HG02852 (cell line): Measurements from ENCODE around the gene KL.
A peak's percentile ranks its signal among the peaks of the same experiment; 100 is the strongest.

Experiments used
- ATAC-seq: cut with Tn5 transposase; IDR thresholded peaks from one replicate; pipeline ENCODE4 v1.9.1; 2021; ENCODE audit warnings: mild to moderate bottlenecking, moderate library complexity; ENCODE audit not compliant: unreplicated experiment

The KL gene

DNA sequence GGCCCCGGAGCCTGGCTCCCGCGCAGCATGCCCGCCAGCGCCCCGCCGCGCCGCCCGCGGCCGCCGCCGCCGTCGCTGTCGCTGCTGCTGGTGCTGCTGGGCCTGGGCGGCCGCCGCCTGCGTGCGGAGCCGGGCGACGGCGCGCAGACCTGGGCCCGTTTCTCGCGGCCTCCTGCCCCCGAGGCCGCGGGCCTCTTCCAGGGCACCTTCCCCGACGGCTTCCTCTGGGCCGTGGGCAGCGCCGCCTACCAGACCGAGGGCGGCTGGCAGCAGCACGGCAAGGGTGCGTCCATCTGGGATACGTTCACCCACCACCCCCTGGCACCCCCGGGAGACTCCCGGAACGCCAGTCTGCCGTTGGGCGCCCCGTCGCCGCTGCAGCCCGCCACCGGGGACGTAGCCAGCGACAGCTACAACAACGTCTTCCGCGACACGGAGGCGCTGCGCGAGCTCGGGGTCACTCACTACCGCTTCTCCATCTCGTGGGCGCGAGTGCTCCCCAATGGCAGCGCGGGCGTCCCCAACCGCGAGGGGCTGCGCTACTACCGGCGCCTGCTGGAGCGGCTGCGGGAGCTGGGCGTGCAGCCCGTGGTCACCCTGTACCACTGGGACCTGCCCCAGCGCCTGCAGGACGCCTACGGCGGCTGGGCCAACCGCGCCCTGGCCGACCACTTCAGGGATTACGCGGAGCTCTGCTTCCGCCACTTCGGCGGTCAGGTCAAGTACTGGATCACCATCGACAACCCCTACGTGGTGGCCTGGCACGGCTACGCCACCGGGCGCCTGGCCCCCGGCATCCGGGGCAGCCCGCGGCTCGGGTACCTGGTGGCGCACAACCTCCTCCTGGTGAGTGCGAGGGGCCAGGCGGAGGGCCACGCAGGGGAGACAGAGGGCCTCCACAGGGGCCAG is at the start of gene KL:
KL (plus strand) TSS at position 10 of the 909 bp plus-strand sequence; CDS start at position 28, 18 bp downstream.
- peak; percentile 33 for ATAC-seq

DNA sequence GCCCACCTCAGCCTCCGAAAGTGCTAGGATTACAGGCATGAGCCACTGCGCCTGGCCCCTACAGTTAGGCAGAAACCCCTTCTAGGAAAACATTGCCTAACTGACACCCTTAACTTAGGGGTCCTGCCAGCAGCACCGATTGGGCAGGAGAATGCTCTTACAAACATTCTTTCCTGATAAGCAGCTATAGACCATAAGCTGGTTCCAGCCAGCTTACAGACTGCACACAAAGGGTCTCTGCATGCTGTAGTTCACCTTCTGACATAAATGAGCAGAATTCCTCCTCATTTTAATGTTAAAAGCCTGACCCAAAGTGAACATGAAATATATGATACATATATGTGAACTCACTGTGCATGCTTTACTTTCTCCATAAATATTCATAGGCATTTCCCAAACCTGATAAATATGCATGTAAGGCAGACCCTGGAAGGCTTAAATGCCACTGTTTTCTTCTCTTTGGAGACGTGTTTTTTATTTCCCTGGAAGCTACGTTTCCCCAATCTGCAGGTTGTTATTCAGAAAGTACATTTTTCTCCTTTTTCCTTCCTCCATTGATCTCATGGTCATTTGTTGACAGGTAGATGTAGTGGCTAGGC is 48.5 kb upstream of the KL start:
- ATAC-seq: no peak

DNA sequence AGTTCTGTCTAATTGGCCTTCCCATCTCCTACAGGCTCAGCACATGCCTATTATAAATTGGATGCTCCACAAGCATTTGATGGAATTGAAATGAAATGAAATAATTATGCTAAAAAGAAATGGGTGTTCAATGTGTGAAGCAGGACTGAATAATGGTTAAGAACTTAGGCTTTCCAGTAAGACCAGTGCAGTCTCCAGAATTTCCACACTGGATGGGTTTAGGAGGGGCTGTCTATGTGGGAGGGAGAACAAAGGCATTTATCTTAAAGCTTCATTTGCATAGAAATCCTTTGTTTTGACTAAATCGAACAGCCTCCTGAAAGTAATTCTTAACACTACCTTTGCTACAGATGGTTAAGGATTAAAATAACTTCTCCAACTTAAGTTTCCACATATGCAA is 47.9 kb upstream of the KL start:
- no peak for ATAC-seq

DNA sequence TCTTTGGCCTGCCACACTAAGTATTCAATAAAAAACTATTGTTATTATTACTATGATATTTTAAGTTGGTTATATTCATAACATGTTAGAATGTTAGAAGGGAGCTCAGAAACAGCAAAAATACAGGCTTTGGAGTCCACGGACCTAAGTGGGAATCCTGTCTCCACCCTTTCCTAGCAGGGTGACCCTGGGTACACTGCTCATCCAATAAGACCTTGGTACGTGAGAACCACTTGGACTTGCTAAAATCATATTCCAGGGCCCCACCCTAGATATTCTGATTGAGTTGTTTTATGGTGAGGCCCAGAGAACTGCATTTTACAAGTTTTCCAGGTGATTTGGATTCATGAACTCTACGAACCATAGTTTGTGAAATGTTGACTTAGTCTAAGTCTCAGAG is 47.4 kb upstream of the KL start:
- no peak for ATAC-seq

DNA sequence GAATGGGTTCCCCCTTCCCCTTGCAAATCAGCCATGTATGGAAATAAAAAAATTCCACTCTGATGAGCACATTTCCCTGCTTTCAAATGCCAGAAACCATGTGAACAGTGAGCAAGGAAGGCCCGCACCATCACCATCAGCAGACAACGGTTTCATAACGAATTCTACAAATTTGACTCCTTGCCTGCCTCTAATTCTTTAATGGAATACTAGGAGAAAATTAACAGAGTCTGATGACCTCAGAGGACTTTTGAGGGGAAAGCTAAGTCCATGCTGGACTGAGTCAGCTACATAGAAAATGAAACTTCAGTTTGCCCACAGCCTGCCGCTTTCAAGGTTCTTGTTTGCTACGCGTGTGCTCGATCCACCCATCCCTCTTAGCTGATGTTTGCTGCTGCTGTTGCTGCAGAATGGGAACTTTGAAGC is 46.7 kb upstream of the KL start:
- ATAC-seq: peak; percentile 97

DNA sequence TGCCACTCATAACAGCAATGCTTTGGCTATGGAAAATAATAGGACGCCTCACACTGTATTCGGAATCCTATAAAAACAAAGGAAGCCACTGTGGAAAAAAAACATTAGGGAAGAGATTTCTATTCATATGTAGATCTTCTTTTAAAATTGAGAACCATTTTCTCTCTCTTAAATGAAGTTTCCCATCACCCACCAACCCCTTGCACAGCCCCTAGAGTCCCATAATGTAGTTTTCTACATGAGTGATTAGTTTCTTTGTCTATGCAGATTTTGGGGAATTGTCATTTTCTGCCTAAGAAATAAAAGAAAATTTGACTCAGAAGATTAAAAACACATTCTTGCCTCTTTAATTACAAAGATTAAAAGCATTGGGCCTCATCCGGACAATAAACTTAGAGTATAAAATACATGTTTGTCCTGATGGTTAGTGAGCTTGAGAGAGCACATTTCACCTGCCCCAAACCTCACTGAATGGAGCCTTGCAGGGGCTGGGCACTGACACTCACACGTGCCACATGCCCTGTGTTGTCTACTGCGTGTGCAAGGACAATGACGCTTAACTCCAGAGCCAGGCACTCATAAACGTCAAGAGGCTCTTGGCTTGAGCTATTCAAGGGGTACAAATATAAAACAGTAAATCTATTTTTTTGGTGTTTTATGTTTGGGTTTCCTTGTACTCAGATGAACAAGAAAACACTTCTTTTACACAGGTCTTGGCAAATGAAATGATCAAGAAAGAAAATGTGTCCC is 40.0 kb upstream of the KL start:
- no peak for ATAC-seq

DNA sequence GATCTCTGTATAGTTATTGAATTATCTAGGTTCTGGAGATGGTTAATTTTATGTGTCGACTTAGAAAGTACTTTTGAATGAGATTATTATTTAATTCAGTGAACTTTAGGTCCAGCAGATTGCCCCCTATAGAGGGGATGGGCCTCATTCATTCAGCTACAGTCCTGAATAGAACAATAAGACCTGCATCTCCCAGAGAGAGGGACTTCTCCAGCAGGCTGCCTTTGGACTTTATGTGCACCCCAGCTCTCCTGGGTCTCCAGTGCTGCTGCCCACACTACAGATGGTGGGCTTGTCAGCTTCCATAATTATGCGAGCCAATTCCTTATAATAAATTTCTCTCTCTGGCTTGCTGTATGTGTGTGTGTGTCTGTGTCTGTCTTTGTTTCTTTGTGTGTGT is 39.3 kb upstream of the KL start:
- no peak for ATAC-seq

DNA sequence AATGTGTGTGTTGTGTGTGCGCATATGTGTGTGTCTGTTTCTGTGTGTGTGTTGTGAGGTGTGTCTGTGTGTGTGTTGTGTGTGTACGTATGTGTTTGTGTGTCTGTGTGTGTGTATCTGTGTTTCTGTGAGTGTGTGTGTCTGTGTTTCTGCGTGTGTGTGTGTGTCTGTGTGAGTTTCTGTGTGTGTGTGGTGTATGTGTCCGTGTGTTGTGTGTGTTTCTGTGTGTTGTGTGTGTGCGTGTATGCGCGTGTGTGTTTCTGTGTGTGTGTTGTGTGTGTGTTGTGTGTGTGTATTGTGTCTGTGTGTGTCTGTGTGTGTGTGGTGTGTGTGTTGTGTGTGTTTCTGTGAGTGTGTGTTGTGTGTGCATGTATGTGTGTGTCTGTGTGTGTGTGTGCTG is 38.9 kb upstream of the KL start:
- no peak for ATAC-seq

DNA sequence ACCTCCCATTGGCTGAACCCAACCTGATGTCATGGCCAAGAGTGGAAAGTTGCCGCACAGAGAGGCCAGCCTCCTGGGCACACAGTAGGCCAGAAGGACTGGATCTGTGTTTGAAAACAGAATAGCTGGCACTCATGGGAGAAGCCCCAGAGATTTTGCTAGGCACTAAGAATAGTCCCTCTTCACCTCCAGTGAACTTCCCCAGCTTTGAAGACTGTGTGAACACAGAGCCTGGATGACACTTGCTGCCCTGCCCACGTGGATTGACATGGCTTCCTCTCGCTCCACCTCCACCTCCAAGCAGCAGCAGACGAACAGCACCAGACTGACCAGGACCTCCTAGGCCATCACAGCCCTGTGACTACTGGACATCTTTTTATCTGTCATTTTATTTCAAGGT is 37.9 kb upstream of the KL start:
- ATAC-seq: no peak

DNA sequence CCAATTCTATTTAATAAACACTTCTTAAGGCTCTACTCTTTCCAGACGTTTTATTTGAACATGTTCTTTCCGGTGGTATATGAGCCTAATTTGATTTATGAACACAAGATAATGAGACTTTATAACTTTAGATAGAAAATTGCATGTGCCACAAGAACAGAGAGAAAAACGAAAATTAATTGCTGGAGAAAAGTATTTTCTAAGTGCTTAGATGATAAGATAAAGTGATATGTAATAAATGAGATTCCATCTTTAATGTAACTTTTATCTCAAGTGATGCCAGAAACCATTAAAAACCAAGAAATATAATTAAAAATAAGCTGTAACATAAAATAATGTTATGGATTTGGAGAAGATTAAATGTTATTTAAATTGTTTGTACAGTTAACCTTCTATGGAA is 33.2 kb upstream of the KL start:
- no peak for ATAC-seq

DNA sequence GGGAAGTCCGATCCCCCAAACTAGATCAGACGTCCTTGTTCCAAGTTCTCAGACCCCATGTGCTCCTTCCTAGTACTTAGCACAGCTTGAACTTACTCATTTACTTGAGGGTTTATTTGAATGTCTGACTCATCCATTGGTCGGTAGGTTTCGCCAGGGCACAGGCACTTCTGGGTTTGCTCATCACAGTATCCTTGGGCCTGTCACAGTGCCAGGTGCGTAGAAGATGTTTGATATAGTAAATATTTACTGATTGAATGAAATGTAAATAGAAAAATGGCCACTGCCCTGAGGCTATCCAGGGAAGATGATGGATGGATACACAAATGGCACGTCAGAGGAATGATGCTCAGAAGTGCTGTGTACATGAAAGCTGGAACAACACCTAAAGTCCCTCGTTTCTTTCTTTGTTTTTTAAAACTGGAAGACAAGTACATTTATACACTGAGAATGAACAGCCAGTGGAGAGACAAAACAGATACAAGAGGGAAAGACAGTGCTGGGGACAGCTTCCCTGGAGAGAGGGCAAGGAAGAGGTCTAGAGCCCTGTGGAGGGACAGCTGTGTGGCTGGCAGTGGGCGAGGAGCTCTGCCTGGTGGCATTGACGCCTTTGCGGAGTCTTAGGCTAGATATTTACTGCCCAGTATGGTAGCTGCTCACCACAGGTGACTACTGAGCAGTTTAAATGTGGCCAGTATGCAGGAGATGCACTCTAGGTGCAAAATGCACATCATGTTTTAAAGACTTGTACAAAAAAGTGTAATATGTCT is 31.2 kb upstream of the KL start:
- ATAC-seq: no peak

DNA sequence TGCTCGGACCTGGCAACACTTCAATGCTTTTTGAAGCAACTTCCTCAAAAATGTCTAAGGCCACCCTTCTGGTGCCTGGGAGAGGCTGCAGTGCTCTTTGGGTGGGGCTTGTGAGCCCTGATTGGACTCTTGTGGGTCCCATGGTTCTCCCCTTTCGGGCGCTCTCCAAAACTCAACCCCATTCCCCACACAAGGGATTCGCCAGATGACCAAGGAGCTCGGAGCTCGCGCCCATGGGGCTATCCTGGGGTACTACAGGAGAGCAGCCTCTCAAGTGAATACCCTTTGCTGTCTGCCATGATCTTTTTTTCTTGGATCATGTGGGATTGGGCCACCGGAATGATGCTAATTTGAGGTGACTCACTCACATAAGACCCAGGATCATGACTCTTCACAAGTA is 29.7 kb upstream of the KL start:
- no peak for ATAC-seq

DNA sequence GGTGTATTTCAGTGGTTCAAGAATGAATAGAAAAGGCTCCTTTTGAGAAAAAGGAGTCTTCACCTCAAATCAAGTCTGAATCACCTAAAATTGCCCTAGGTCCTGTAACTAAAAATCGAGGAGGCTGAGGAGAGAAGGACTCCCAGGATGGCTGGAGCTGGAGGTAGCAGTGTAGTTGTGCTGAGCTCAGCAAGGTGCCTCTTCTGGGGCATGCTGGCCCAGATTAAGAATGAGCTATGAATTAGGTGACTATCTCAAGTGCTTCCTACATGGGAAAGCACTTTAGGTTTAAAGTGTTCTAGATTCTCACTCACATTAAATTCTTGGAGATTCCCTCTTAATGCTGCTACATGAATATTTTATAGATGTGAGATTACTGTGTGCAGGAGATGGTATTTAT is 28.8 kb upstream of the KL start:
- ATAC-seq: no peak

DNA sequence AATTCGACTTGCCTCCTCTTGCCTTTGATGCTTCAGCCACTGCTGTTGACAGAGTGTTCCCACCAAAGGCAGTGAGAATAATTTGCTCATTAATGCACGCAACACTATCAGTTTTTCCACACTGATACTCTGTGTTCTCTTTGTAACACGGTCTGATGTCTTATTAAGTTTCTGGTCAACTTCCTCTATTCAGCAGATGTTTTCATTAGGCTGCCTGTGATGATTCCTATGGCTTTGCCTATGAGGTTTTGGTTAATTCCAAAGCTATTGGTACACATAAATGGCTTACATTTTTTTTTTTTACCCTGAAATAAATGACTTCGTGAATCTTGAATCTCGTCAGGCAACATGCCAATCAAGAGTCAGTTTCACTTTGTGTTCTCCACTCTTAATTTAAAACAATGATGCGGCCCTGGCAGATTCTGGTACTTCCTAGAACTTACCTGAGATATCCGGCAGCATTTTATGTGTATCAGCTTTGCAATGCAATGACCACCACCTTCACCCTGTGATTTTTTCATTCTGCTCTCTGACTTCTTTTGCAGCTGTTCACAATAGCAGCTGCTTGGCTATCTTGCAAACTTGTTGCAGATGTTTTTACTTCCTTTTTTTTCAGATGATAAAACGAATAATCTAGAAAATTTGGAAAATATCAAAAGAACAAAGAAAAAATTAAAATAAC is 27.5 kb upstream of the KL start:
- no peak for ATAC-seq

DNA sequence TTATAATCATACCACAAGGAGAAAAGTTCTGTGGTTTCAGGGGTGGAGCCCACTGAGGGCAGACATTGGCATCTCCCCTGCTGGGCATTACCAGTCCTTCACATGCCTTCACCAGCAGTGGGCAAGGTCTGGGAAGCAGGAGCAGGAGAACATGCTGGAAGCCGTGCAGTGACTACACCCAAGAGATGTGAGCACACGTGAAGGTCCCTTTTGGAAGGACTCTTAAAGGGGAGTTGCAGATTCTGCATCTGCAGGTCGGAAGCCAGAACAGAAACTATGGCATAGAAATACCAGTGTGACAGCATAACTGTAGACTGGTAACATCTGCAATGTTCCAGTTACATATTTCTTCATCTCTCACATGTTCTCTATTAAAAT is 26.9 kb upstream of the KL start:
- no peak for ATAC-seq

DNA sequence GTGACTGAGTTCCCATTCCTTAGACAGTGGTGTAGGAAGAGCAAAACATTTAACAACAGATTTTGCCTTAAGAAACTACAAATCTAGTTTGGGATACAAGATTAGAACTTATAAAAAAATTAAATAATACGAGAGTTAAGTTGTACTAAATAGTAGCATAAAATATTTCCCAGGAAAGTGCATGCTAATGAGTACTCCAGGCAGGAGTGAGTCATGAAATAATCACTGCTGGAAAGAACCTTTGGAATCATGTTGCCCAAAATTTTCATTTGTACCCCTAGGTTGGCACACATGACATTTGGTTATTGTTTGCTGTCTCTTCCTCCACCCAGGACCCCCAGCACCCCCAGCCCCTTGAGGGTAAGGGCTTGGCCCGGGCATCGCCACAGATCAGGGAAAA is 26.3 kb upstream of the KL start:
- ATAC-seq: no peak

DNA sequence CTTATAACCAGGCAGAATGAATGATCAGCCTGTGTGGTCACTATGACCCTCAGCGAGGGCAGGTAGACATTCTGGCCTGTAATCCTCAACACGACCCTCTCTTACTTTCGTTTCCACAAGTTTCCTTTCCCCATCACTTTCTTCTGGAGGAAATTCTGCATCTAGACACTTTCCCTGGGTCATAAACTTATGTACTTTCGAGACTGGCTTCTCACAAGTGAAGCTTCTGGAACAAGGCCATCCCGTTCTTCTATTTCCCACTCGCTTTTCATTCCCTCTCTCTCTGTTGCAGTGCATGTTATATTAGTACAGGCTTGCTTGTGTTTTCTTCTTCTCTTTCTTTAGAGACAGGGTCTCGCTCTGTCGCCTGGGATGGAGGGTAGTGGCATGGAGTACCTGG is 23.1 kb upstream of the KL start:
- ATAC-seq: no peak

DNA sequence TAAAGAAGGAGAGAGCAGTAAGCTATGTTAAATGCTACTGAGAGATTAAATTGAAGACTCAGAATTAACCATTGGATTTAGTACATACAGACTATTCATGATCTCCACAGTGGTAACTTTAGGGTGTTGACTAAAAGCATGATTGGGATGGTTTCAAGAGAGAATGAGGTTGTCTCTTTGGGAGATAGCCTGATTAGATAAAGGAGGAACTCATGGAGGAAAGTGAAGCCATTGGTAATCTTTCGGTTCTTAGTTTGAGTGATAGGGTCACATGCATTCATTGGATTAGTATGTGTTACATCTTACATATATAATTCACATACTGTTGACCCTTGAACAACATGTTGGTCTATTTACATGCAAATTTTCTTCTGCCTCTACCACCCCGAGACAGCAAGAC is 18.8 kb upstream of the KL start:
- ATAC-seq: no peak

DNA sequence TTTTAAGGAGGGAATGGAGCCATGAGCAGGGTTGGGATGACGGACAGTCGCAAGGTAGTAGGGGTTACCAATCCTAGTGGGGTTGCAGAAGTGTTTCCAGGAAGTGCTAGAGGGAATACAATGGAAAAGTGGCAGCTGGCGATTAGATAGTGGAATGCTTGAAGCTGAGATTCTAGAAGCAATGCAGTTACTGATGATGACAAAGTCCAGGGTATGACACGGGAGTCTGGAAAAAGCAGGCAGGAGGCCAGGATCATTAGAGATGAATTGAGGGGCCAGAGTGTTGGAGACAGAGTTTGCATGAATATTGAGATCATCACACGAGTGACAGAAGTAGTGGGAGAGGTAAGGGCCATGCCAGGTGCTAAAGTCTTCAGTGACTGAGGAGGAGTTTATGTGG is 17.3 kb upstream of the KL start:
- ATAC-seq: no peak

DNA sequence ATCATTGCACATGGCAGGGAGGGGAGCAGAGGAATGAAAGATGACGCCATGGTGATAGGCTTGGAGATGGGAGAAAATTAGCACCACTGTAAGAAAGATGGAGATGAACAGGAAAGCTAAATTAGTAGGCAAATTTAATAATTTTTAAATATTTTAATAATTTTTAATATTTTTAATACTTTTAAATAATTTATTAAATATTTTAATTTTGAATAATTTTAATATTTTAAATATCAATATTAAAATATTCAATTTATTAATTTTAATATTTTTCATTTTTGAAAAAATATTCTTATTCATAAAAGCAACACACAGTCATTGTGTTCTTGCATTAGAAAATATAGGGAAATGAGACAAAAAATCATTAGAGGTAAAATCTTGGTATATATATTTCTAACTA is 15.9 kb upstream of the KL start:
- ATAC-seq: no peak
